ENCODE data around the gene UBE2R2.
"Not testable (repeated sequence)": the region's sequence is repeated elsewhere in the genome, so short reads cannot be mapped to it uniquely, and the experiment has no call there.

Gene UBE2R2

DNA sequence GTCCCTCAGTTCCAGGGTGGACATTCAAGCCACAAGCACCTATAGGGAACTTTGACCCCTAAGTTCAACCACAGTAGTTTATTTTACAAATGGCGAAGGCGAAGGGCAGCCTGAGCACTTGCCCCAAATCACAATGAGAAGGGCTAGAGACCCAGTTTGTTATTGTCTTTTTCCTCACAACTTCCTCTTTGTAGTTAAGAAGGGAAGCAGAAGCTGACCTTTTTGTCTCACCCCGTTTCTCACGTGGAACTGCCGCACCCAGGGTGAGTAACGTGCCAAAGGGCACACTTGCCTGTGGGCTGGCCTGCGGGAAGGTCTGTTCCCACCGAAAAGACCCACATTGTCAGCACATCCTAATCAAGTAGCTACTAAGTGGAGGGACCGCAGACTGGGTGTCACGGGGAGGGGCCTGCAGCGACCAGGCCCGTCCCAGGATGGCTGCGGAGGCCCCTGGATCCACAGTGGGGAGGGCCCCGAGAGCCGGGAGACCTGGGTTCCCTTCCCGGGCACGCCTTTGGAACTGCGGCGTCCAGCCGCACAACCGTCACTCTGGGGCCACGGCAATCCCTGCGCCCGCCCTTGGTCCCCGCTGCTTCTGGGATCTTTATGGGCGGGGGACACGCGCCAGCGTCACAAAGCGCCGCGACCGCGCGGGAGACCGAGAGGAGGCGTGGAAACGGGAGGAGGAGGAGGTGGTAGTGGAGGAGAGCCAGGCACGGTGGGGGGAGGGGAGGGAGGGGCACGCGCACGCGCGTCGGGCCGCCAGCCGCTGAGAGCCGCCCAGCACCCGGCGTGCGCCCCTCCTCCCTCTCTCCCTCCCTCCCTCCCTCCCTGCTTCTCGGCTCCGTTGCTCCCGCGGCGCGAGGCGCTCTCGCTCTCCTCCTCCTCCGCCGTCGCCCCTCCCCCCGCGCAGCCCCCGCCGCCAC is at the start of gene UBE2R2:
UBE2R2 (plus strand) TSS at position 834 of the 926 bp plus-strand sequence. CDS start 598 bp downstream, outside the sequence.
- peak; percentile 76 for DNase-seq (ENCODE audit: low read depth)

- not testable (repeated sequence) for DNase-seq (ENCODE audit: low read depth)
These were observed 46.6 kb upstream of the UBE2R2 start for GRCh38 chr9:33770156-33770880.

DNA sequence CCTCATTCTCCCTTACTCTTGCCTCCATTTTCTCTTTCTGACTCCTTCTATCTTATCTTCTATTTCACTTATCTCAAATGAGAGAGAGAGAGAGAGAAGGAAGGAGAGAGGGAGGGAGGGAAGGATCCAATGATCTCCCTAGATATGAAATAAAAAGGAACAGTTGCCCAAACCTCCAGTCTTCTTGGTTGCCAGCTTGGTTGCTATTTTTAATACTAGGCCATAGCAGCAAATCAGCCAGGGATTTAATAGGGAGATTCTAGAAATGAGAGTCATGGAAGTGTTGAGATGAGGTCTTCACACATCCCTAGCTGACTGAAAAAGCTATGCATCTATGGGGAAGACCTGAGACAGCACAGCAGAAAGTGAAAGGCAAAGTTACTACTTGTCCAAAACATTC is 43.8 kb upstream of the UBE2R2 start:
- DNase-seq (ENCODE audit: low read depth) = not testable (repeated sequence)

GRCh38 chr9:33774074-33774659 is 42.8 kb upstream of the UBE2R2 start:
- DNase-seq (ENCODE audit: low read depth) = not testable (repeated sequence)

GRCh38 chr9:33776578-33776977 is 40.4 kb upstream of the UBE2R2 start:
- no peak for DNase-seq (ENCODE audit: low read depth)

DNA sequence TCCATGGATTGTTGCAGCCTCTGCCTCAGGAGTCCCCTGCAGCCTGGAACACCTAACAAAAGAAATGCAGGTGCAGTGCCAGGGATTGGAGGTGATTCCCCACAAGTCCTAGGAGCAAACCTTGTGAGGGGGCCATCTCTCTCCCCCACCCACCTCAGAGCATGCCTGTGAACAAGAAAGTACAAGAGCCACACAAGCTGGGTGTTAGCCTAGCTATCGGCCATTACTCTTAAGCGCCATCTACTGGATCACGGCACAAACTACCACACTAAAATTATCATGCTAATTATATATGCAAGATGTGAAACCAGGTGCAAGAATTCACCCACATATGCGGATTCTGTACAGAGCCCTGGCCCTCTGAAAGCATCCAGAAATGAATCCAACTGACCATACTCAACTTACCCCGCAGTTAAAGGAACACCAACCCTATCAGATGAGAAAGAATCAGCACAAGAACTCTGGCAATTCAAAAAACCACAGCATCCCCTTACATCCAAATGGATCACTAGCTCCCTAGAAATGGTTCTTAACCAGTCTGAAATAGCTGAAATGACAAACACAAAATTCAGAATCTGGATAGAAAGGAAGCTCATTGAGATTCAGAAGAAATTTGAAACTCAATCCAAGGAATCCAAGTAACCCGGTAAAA is 38.1 kb upstream of the UBE2R2 start:
- peak; percentile 22 for DNase-seq (ENCODE audit: low read depth)

DNA sequence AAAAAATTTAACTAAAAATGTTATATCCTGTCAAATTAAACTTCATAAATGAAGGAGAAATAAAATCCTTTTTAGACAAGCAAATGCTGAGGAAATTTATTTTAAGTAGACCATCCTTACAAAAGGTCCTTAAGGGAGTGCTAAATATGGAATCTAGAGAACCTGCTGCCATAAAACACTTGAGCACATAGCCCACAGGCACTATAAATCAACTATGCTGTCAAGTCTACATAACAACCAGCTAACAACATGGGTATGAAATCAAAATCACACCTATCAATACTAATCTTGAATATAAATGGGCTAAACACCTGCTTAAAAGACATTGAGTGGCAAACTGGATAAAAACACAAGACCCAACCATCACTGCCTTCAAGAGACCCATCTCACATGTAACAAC is 36.7 kb upstream of the UBE2R2 start:
- no peak for DNase-seq (ENCODE audit: low read depth)

DNA sequence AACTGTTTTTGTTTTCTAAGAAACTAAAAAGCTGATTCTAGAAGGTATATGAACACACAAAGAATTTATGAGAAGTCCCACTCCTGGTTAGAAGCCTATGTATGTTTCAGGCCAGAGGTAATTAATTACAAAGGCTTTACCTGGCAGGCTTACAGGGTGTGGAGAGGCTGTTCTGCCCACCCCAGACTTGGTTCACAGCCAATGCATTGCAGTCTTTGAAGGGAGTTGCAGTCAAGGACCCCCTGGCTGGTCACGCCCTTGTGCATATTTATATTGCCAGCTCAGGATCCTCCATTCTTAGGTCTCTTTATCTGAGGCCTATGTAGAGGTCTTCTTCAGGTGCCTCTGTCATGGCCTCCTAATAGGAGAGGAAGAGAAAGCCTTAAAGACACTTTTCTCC is 35.2 kb upstream of the UBE2R2 start:
- no peak for DNase-seq (ENCODE audit: low read depth)

DNA sequence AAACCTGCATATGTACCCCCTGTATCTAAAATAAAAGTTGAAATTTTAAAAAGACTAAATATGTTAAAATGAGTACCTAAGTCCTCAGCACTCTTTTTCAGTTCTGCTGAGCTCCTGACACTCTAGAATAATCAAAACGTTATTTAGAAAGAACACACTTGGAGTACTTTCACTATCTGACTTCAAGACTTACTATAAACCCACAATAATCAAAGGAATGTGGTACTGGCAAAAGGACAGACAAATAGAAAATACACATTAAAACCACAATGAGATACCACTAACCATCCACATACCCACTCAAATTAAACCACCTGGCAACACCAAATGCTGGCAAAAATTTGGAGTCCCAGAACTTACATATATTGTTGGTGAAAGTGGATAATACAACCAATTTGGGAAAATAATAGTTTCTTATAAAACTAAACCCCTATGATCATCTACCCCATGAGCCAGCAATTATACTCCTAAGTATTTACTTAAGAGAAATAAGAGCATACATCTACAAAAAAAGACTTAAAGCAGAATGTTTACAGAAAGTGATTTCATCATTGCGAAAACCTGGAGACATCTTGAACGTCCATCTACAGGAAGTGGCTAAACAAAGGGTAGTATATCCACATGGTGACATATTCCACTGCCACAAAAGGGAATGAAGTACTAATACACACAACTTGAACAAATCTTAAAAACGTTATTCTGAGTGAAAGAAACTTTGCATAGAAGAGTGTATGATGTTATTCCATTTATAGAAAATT is 34.4 kb upstream of the UBE2R2 start:
- no peak for DNase-seq (ENCODE audit: low read depth)

DNA sequence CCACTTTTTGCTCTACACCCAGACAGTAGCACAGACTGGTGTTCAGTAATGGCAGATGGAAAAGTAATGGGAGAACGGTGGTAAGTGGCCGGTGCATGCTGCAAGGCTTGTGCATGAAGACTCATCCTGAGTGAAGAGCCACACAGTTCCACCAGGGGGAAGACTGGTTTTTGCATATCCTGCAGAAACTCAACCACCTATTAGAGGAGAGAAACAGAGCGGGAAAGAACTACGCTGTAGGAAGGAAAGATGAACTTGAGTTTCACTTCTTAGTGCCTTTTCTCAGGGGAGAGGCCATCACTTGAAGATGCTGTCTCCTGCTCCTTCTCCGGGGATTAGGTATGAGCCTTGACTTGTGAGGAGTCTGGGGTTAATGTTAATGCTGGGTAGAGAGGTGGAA is 31.0 kb upstream of the UBE2R2 start:
- no peak for DNase-seq (ENCODE audit: low read depth)

DNA sequence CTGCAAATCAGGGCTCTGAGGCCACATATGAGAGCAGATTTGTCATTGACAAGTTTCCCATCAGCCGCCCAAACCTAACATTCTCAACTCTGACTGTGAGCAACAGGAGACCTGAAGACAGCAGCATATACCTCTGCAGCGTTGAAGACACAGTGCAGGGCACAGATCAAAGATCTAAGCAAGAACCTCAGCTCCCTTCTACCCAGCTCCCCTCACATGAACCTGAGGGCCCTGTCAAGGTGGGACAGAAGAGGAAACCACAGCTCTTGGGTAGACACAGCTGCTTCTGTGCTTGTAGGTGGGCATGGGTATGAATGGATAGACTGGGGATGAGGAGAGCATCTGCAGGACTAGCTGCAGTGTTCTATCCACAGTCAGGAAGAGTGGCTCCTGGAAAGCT is 30.3 kb upstream of the UBE2R2 start:
- DNase-seq (ENCODE audit: low read depth) = no peak

GRCh38 chr9:33787839-33788238 is 29.1 kb upstream of the UBE2R2 start:
- no peak for DNase-seq (ENCODE audit: low read depth)

- not testable (repeated sequence) for DNase-seq (ENCODE audit: low read depth)
These were observed 27.5 kb upstream of the UBE2R2 start for GRCh38 chr9:33789429-33789828.

DNA sequence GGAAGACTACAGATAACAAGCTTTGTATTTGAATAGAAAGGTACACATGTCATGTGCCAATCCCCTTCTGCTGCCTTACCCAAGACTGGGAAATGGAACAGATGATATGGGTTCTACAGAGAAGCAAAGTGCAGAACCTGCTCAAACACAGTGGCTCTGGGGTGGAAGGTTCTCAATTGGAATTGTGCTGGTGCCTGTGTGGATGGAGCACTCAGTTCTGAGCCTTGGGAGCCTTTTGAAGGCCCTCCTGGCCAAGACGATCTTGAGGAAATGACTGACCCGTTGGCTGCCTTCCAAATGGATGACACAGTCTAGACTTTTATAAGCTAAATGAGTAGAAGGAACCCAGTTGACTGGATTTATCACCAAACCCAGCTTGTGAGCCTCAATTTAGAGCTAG is 25.8 kb upstream of the UBE2R2 start:
- peak; percentile 60 for DNase-seq (ENCODE audit: low read depth)

DNA sequence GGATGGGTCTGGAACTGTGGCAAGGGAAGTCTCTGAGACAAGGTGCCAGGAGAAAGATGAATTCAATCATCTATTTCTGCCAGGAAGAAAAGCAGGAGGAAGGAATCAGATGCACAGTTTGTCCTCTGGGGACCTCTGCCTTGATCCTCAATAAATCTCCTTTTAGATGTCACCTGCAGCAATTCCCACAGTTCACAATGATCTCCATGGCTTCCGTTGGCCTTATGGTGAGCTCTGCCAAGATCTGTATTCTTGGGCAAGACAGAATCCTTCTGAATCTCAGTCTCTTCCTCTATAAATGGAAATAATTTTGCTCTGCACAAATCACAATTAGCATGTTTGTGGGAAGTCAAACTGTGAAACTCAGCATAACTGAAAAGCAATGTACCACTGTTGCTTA is 23.5 kb upstream of the UBE2R2 start:
- DNase-seq (ENCODE audit: low read depth) = not testable (repeated sequence)

DNA sequence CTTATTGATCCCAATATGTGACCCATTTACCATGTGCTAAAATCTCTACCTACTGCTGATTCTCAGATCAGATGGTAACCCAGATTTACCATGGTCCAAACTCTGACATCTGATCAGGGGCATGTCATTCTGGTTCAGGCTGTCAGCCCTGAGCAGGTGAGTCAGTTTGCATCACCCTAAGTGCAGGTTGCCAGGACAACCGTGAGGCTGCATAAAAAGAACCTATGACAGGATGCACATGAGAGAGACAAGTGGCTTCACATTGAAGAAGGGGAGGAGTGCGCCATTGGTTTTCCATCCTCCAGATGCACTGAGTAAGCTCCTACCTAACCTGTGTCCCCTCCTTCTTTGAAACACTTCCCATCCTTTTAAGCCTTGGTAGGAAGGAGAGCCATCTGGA is 22.4 kb upstream of the UBE2R2 start:
- DNase-seq (ENCODE audit: low read depth) = no peak

- no peak for DNase-seq (ENCODE audit: low read depth)
These were observed 21.7 kb upstream of the UBE2R2 start, which contains the start of gene PRSS3 for GRCh38 chr9:33795281-33795680. TSS of gene PRSS3 (plus strand) at chr9:33795561. CDS start at chr9:33795574, 13 bp downstream.

- no peak for DNase-seq (ENCODE audit: low read depth)
These were observed 21.1 kb upstream of the UBE2R2 start for GRCh38 chr9:33795819-33796218.

DNA sequence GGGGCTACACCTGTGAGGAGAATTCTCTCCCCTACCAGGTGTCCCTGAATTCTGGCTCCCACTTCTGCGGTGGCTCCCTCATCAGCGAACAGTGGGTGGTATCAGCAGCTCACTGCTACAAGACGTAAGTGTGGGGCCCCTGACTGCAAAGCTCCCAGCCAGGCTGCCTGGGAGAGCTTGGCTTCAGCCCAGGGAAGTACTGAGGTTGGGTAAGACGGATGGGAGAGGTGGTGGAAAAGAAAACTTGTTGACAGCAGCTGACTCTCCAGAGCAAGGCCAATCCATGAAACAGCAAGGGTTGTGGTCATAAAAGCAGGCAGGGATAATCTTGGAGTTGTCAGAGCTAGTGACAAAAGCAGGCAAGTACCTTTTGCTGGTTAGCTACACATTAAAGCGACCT is 20.3 kb upstream of the UBE2R2 start:
- not testable (repeated sequence) for DNase-seq (ENCODE audit: low read depth)

DNA sequence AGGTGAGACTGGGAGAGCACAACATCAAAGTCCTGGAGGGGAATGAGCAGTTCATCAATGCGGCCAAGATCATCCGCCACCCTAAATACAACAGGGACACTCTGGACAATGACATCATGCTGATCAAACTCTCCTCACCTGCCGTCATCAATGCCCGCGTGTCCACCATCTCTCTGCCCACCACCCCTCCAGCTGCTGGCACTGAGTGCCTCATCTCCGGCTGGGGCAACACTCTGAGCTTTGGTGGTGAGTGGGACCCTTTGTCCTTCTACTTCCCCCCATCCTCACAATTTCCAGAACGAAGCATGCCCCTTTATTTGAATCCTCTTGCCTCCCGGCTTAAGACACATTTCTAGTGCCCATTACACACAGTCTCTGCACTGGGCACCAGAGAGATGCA is 19.1 kb upstream of the UBE2R2 start:
- DNase-seq (ENCODE audit: low read depth) = no peak

GRCh38 chr9:33798545-33798944 is 18.4 kb upstream of the UBE2R2 start:
- no peak for DNase-seq (ENCODE audit: low read depth)
